Fibroblast of lung (primary cell): Measurements from ENCODE around the gene SMIM24. TPM values are rescaled to one million over a fixed set of nuclear protein-coding genes. Genes with fewer than 3 reads are reported as not detected.

Source experiments
- DNase-seq, 2 donors: peaks; one replicate each; pipeline versions ENCODE4 v3.0.0 to v3.0.0-alpha.2; 2010; ENCODE audit warnings: low read depth in 2 of 2
- H2AFZ ChIP-seq: 2 replicates; pipeline ENCODE4 v1.5.1; 2012; ENCODE audit warnings: low read length, control low read depth, inconsistent platforms
- H3K27ac ChIP-seq: 2 replicates; pipeline ENCODE4 v1.5.1; 2011; ENCODE audit warnings: low read length, control low read depth; ENCODE audit not compliant: insufficient read depth
- H3K27me3 ChIP-seq: 2 replicates; pipeline ENCODE4 v1.5.1; 2011; ENCODE audit warnings: mild to moderate bottlenecking, low read length; ENCODE audit not compliant: control insufficient read depth, insufficient read depth
- H3K36me3 ChIP-seq: 2 replicates; pipeline ENCODE4 v1.5.1; 2011; ENCODE audit warnings: low read length; ENCODE audit not compliant: control insufficient read depth, insufficient read depth
- H3K4me1 ChIP-seq: 2 replicates; pipeline ENCODE4 v1.5.1; 2011; ENCODE audit warnings: low read length; ENCODE audit not compliant: control insufficient read depth, insufficient read depth; ENCODE audit errors: extremely low read depth
- H3K4me2 ChIP-seq: 2 replicates; pipeline ENCODE4 v1.5.1; 2011; ENCODE audit warnings: low read length, control low read depth; ENCODE audit not compliant: insufficient read depth; ENCODE audit errors: extremely low read depth
- H3K4me3 ChIP-seq, 4 experiments: fragments of 200-600 bp in 1 of 4; sonication (generic) in 1 of 4; replicated peaks in 1 of 4; 2 replicates each; pipeline ENCODE4 v1.5.1; 2011 to 2016; ENCODE audit warnings: low read length in 4 of 4, low read depth in 3 of 4, mild to moderate bottlenecking in 3 of 4, control low read depth in 2 of 4, inconsistent platforms in 1 of 4, mixed read lengths in 1 of 4; ENCODE audit not compliant: insufficient read depth in 1 of 4; ENCODE audit errors: control extremely low read depth in 1 of 4
- H3K79me2 ChIP-seq: 2 replicates; pipeline ENCODE4 v1.5.1; 2012; ENCODE audit warnings: mild to moderate bottlenecking, low read length, inconsistent platforms; ENCODE audit not compliant: control insufficient read depth, insufficient read depth
- H3K9ac ChIP-seq: 2 replicates; pipeline ENCODE4 v1.5.1; 2011; ENCODE audit warnings: mild to moderate bottlenecking, low read length, control low read depth; ENCODE audit not compliant: insufficient read depth
- H3K9me3 ChIP-seq: 2 replicates; pipeline ENCODE4 v1.5.1; 2012; ENCODE audit warnings: low read depth, low read length; ENCODE audit not compliant: control insufficient read depth, insufficient read depth
- H4K20me1 ChIP-seq: 2 replicates; pipeline ENCODE4 v1.5.1; 2011; ENCODE audit warnings: low read length; ENCODE audit not compliant: control insufficient read depth, insufficient read depth; ENCODE audit errors: extremely low read depth
- EZH2 ChIP-seq: IDR thresholded peaks from 2 replicates; pipeline ENCODE4 v1.5.1; 2012; ENCODE audit warnings: low read length, control low read depth, mild to moderate bottlenecking; ENCODE audit errors: missing control alignments
- polyA plus RNA-seq, 2 donors: library from polyadenylated mRNA; depleted of rRNA in 1 of 2; stranded (reverse) in 1 of 2; unstranded in 1 of 2; fragments of >200 nt; gene quantifications; 2 replicates each; pipeline ENCODE4 v1.2.1, GENCODE V29; 2011 to 2012; ENCODE audit warnings: missing spikeins in 1 of 2
- total RNA-seq: library from RNA; depleted of rRNA; stranded (reverse); fragments of >200 nt; gene quantifications from 2 replicates; pipeline ENCODE4 v1.2.1, GENCODE V29; 2014
- TF ChIP-seq, protein P1 (sequence below), 2 donors: IDR thresholded peaks in 1 of 2; conservative IDR thresholded peaks in 1 of 2; 1 replicate in 1 of 2; 2 replicates in 1 of 2; pipeline ENCODE4 v1.5.1; 2011 to 2012; ENCODE audit warnings: low read length in 2 of 2, control low read depth in 1 of 2, inconsistent platforms in 1 of 2, low read depth in 1 of 2, mild to moderate bottlenecking in 1 of 2

The SMIM24 gene
- total and polyA plus RNA-seq, 2 donors (not counting 1 experiment from before 2014, with no cell fraction given), result not detected

DNA sequence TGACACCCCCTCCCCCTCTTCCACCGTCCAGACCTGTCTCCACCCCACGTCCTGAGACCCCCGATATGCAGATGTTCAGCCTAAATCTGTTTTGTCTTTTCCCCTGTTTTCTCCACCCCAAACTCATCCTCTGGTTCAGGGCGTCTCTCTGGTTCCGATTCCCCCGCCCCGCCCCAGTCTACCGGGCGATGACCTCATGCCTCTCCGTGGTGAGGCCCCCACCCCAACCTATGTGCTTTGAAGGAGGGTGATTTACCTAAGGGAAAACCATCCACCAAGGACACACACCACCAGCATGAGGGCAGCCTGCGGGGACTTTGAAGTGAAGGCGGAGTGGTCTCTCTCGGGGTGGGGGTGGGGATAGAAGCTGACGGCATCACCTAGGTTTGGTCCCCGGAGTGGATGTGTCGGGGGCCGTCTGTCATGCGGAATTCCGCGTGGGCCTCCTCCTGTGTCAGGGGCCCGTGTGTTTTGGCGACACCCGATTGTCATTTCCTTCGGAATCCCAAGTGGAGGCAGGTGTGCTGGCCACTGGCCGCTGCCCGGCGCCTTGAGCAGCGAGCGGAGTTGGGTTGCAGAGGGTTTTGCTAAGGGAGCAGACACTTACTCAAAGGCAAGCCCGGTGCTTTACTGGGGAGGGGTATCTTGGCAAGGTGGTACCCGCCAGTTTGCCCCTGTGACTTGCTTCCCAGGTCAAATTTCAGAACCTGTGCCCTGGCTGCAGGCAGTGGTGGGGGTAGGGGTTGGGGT, 27.2 kb upstream of the SMIM24 start:
- H3K9ac ChIP-seq, result peak overlapping the region; percentile 48
- H3K27ac ChIP-seq, result peak overlapping the region; percentile 86

DNA sequence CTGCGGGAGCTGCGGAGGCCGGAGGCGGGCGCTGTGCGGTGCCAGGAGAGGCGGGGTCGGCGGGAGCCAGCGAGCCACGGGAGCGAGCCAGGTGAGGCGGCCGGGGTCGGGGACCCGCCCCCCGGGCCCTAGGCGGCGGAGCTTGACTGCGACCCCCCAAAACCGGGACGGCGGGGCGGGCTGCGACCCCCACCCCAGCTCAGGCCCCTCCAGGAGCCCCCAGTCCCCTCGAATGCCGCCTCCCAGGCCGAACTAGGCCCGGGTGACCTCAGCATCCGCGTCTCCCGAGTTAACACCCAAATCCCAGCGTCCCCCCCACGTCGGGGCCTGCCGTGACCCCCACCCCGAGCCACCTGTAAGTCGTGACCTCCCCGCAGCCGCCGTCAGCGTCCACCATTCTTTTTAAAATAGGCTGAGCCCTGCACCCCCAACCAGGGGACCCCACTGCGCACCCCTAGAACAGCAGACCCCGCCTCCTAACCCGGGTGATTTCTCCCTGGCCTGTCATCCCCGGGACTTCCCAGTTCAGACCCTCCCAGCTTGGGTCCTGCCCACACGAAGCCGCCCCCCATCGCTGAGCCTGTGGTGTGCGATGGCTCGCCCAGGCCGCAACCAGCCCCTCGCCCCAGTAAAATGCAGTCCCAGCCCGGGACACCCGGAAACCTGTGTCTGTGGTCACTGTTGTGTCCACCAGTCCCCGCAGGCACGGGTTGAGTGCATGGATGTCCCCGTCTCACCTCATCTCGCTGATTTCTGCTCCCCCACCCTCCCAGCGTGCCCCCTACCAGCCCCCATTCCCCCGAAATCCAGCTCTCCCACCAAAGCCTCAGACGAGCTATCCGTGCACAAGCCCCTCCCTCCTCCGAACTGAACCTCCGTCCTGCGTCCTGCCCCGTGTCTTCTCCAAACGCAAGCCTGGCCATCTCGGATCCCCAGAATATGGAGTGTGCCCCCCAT, 26.3 kb upstream of the SMIM24 start:
- H3K79me2 ChIP-seq, result peaks cover 53% of the 10 kb centered on the region
- TF ChIP-seq EZH2, result no peak
- TF ChIP-seq, protein P1, sequence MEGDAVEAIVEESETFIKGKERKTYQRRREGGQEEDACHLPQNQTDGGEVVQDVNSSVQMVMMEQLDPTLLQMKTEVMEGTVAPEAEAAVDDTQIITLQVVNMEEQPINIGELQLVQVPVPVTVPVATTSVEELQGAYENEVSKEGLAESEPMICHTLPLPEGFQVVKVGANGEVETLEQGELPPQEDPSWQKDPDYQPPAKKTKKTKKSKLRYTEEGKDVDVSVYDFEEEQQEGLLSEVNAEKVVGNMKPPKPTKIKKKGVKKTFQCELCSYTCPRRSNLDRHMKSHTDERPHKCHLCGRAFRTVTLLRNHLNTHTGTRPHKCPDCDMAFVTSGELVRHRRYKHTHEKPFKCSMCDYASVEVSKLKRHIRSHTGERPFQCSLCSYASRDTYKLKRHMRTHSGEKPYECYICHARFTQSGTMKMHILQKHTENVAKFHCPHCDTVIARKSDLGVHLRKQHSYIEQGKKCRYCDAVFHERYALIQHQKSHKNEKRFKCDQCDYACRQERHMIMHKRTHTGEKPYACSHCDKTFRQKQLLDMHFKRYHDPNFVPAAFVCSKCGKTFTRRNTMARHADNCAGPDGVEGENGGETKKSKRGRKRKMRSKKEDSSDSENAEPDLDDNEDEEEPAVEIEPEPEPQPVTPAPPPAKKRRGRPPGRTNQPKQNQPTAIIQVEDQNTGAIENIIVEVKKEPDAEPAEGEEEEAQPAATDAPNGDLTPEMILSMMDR (conservative IDR thresholded peaks at IDR 0.05 in 1 of 2, IDR thresholded peaks at IDR 0.05 in 1 of 2; ENCODE audit: low read depth in 1 of 2, low read length in 2 of 2), result no peak
- peak overlapping the region; percentile 17 for H2AFZ ChIP-seq
- H3K27me3 ChIP-seq, result no peaks in the 10 kb centered on the region
- peak overlapping the region; percentile 74 to 93 (median 83) for H3K4me3 ChIP-seq
- no peaks in the 10 kb centered on the region for H3K4me1 ChIP-seq
- no peaks in the 10 kb centered on the region for H3K9me3 ChIP-seq
- peak overlapping the region; percentile 89 for H3K9ac ChIP-seq
- no peaks in the 10 kb centered on the region for H4K20me1 ChIP-seq
- H3K27ac ChIP-seq, result peak overlapping the region; percentile 86
- H3K36me3 ChIP-seq, result peaks cover 14% of the 10 kb centered on the region
- H3K4me2 ChIP-seq, result peak overlapping the region; percentile 92
- no peak for DNase-seq

More for the DNA sequence above, 27.2 kb upstream of the SMIM24 start:
- peak in 1 of 2 donors; percentile 27 for DNase-seq
- H3K4me2 ChIP-seq, result peak overlapping the region; percentile 92
- peak overlapping the region; percentile 17 for H2AFZ ChIP-seq
- TF ChIP-seq, protein P1 (conservative IDR thresholded peaks at IDR 0.05 in 1 of 2, IDR thresholded peaks at IDR 0.05 in 1 of 2; ENCODE audit: low read depth in 1 of 2, low read length in 2 of 2), result no peak
- TF ChIP-seq EZH2, result no peak
- peaks cover 62% of the 10 kb centered on the region for H3K79me2 ChIP-seq
- H3K27me3 ChIP-seq, result no peaks in the 10 kb centered on the region
- H3K4me1 ChIP-seq, result no peaks in the 10 kb centered on the region
- no peaks in the 10 kb centered on the region for H3K9me3 ChIP-seq
- H3K4me3 ChIP-seq, result peak overlapping the region; percentile 74 to 93 (median 83)
- peaks cover 14% of the 10 kb centered on the region for H3K36me3 ChIP-seq
- H4K20me1 ChIP-seq, result no peaks in the 10 kb centered on the region
